GM23338 (cell line): Measurements from ENCODE around the gene ZFYVE28. TPM values are rescaled to one million over a fixed set of nuclear protein-coding genes. Genes with fewer than 3 reads are reported as not detected.

Experiments
- ATAC-seq: fragments of 200-7000 bp; cut with Tn5 transposase; 3 replicates; pipeline ENCODE4 v1.9.1; 2020
- DNase-seq: peaks from one replicate; pipeline ENCODE4 v3.0.0-alpha.2; 2015; ENCODE audit warnings: low spot score
- H2AFZ ChIP-seq: fragments of 200-600 bp; sonication (generic); 2 replicates; pipeline ENCODE4 v1.8.0; 2016; ENCODE audit warnings: antibody characterized with exemption, mild to moderate bottlenecking, moderate library complexity
- H3F3A ChIP-seq: fragments of 200-600 bp; sonication (generic); replicated peaks from 2 replicates; pipeline ENCODE4 v1.8.0; 2017; ENCODE audit warnings: antibody characterized with exemption, mixed run types, low read depth
- H3K27ac ChIP-seq: fragments of 200-600 bp; sonication (generic); 2 replicates; pipeline ENCODE4 v1.6.1; 2016; ENCODE audit warnings: low read depth
- H3K27me3 ChIP-seq: fragments of 200-600 bp; sonication (generic); 2 replicates; pipeline ENCODE4 v1.8.0; 2016; ENCODE audit warnings: mild to moderate bottlenecking, mixed run types, moderate library complexity; ENCODE audit not compliant: insufficient read depth
- H3K36me3 ChIP-seq: fragments of 200-600 bp; sonication (generic); 2 replicates; pipeline ENCODE4 v1.8.0; 2016; ENCODE audit warnings: mild to moderate bottlenecking; ENCODE audit not compliant: insufficient read depth
- H3K4me1 ChIP-seq: fragments of 200-600 bp; sonication (generic); 2 replicates; pipeline ENCODE4 v1.8.0; 2016; ENCODE audit warnings: mild to moderate bottlenecking, moderate library complexity; ENCODE audit not compliant: insufficient read depth
- H3K4me2 ChIP-seq: fragments of 200-600 bp; sonication (generic); 2 replicates; pipeline ENCODE4 v1.7.1; 2017; ENCODE audit warnings: mixed run types
- H3K4me3 ChIP-seq: fragments of 200-600 bp; sonication (generic); 2 replicates; pipeline ENCODE4 v1.6.1; 2016; ENCODE audit warnings: mixed run types
- H3K79me2 ChIP-seq: fragments of 200-600 bp; sonication (generic); replicated peaks from 2 replicates; pipeline ENCODE4 v1.8.0; 2017; ENCODE audit warnings: mild to moderate bottlenecking; ENCODE audit not compliant: insufficient read depth
- H3K9me2 ChIP-seq: fragments of 200-600 bp; sonication (generic); 2 replicates; pipeline ENCODE4 v1.8.0; 2017; ENCODE audit not compliant: insufficient read depth
- H4K20me1 ChIP-seq: fragments of 200-600 bp; sonication (generic); replicated peaks from 2 replicates; pipeline ENCODE4 v1.8.0; 2017; ENCODE audit warnings: mild to moderate bottlenecking; ENCODE audit not compliant: insufficient read depth
- H3K27ac Mint-ChIP-seq: 2 replicates; pipeline ENCODE4 v1.8.0; 2020; ENCODE audit warnings: inconsistent platforms, mild to moderate bottlenecking, moderate library complexity, mixed read lengths
- H3K27me3 Mint-ChIP-seq: 3 replicates; pipeline ENCODE4 v1.8.0; 2022; ENCODE audit warnings: low read depth, mild to moderate bottlenecking, moderate library complexity, mixed read lengths, inconsistent platforms; ENCODE audit not compliant: insufficient read depth, poor library complexity
- H3K36me3 Mint-ChIP-seq: 3 replicates; pipeline ENCODE4 v1.8.0; 2021; ENCODE audit warnings: low read depth, mild to moderate bottlenecking, inconsistent platforms, moderate library complexity, mixed read lengths
- H3K4me1 Mint-ChIP-seq: 3 replicates; pipeline ENCODE4 v1.8.0; 2020; ENCODE audit warnings: mild to moderate bottlenecking, inconsistent platforms, mixed read lengths
- H3K4me3 Mint-ChIP-seq: 3 replicates; pipeline ENCODE4 v1.8.0; 2021; ENCODE audit warnings: moderate library complexity, mild to moderate bottlenecking, inconsistent platforms, mixed read lengths
- H3K9me3 Mint-ChIP-seq: 3 replicates; pipeline ENCODE4 v1.8.0; 2020; ENCODE audit warnings: moderate library complexity, mild to moderate bottlenecking, inconsistent platforms, mixed read lengths
- CREB1 ChIP-seq: fragments of 250-450 bp; sonication (Bioruptor Pico); IDR thresholded peaks from 2 replicates; pipeline ENCODE4 v1.5.0; 2020; ENCODE audit warnings: low read depth, mild to moderate bottlenecking, moderate library complexity
- EZH2 ChIP-seq: fragments of 200-600 bp; sonication (generic); IDR thresholded peaks from one replicate; pipeline ENCODE4 v1.8.0; 2017; ENCODE audit warnings: antibody characterized with exemption, mild to moderate bottlenecking, low read depth; ENCODE audit not compliant: unreplicated experiment
- EZH2phosphoT487 ChIP-seq: fragments of 200-600 bp; sonication (generic); IDR thresholded peaks from one replicate; pipeline ENCODE4 v1.8.1; 2018; ENCODE audit warnings: antibody characterized with exemption; ENCODE audit not compliant: unreplicated experiment
- JUNB ChIP-seq: IDR thresholded peaks from one replicate; pipeline ENCODE4 v1.6.1; 2016; ENCODE audit warnings: antibody characterized with exemption; ENCODE audit not compliant: unreplicated experiment
- NANOG ChIP-seq: IDR thresholded peaks from 2 replicates; pipeline ENCODE4 v1.6.1; 2016; ENCODE audit warnings: antibody characterized with exemption, borderline replicate concordance
- POLR2AphosphoS5 ChIP-seq: IDR thresholded peaks from 2 replicates; pipeline ENCODE4 v1.6.1; 2016; ENCODE audit warnings: antibody characterized with exemption, low read depth
- STAT1 ChIP-seq: IDR thresholded peaks from one replicate; pipeline ENCODE4 v1.6.1; 2016; ENCODE audit warnings: antibody characterized with exemption; ENCODE audit not compliant: unreplicated experiment
- ZNF114 ChIP-seq: fragments of 250-450 bp; sonication (Bioruptor Pico); IDR thresholded peaks from 2 replicates; pipeline ENCODE4 v1.5.0; 2020; ENCODE audit warnings: mild to moderate bottlenecking, moderate library complexity
- ZNF331 ChIP-seq: fragments of 250-450 bp; sonication (Bioruptor Pico); IDR thresholded peaks from 2 replicates; pipeline ENCODE4 v1.5.0; 2020; ENCODE audit warnings: low read depth, mild to moderate bottlenecking, moderate library complexity
- polyA plus RNA-seq: library from polyadenylated mRNA; unstranded; fragments of >200 nt; fragmentation: Nextera tagmentation; extraction: Ambion mirVana; gene quantifications from 2 replicates; pipeline ENCODE4 v1.2.1, GENCODE V29; 2016
- total RNA-seq: library from RNA; depleted of rRNA; stranded (reverse); fragments of >200 nt; shearing (Covaris generic); gene quantifications from 2 replicates; pipeline ENCODE4 v1.2.3, GENCODE V29; 2014
- TF ChIP-seq, protein P1 (sequence below): IDR thresholded peaks from 2 replicates; pipeline ENCODE4 v1.6.1; 2016; ENCODE audit warnings: antibody characterized with exemption
- TF ChIP-seq, protein P2 (sequence below): IDR thresholded peaks from one replicate; pipeline ENCODE4 v1.6.1; 2018; ENCODE audit warnings: antibody characterized with exemption; ENCODE audit not compliant: unreplicated experiment
- TF ChIP-seq, protein P3 (sequence below): fragments of 250-450 bp; sonication (Bioruptor Pico); IDR thresholded peaks from 2 replicates; pipeline ENCODE4 v1.5.0; 2020; ENCODE audit warnings: mild to moderate bottlenecking, moderate library complexity
- TF ChIP-seq, protein P4 (sequence below), 2 experiments: fragments of 200-600 bp in 1 of 2; sonication (generic) in 1 of 2; conservative IDR thresholded peaks; 2 replicates each; pipeline versions ENCODE4 v1.5.1 to v1.6.1; 2016 to 2017; ENCODE audit warnings: antibody characterized with exemption in 2 of 2, low read depth in 2 of 2, mild to moderate bottlenecking in 2 of 2, moderate library complexity in 1 of 2

The ZFYVE28 gene
- total and polyA plus RNA-seq, 2 experiments from 2014 or later = 2.6 to 4.6 TPM

DNA sequence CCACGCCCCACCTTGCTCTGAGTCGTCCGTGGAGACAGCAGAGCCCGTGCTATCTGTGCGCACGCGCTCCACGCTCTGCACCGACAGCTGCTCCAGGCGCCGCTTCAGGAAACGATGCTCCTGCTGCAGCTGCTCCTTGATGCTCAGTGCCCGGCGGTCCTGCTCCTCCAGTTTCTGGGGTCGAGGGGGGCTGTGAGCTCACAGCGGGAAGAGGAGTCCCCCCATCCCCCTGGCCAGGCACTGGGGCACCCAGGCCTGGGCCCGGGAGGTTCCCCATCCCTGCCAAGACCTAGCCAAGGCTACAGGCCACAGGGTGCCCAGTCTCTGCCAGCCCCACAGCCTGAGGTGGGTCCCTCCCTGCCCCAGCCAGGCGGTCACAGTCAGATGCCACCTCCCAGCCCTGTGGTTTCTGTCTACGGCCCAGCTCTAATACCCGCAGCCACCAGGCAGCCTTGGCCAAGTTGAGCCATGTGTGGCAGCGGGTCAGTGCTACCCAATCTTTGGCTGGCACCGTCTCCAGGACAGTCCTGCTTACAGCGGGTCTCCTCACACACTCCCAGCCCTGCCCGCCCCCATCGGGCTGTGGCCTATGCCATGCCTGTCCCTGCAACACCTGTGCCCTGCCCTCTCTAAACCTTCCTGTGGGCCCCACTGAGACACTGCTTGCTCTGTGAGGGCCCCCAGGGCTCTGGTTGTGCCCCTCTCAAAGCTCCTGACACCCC lies 167.2 kb downstream of the ZFYVE28 start:
- Histone ChIP-seq H3K27me3 (no peaks in the 10 kb centered on the region), H3F3A (no peaks in the 10 kb centered on the region), H3K4me3 (no peak overlapping the region), H2AFZ (no peak overlapping the region), H3K4me2 (no peak overlapping the region), H3K27ac (no peak overlapping the region), H4K20me1 (no peaks in the 10 kb centered on the region), H3K79me2 (no peaks in the 10 kb centered on the region), H3K9me2 (no peaks in the 10 kb centered on the region), H3K4me1 (peaks cover 5% of the 10 kb centered on the region; the same call in 1 of the 2 replicates), H3K36me3 (no peaks in the 10 kb centered on the region)
- Mint-ChIP-seq H3K36me3 (no peaks in the 10 kb centered on the region; the same call in 2 of the 3 replicates), H3K27me3 (peaks cover 3% of the 10 kb centered on the region), H3K4me1 (peaks cover 15% of the 10 kb centered on the region), H3K4me3 (no peak overlapping the region), H3K9me3 (no peaks in the 10 kb centered on the region), H3K27ac (no peak overlapping the region)
- TF ChIP-seq, protein P1, sequence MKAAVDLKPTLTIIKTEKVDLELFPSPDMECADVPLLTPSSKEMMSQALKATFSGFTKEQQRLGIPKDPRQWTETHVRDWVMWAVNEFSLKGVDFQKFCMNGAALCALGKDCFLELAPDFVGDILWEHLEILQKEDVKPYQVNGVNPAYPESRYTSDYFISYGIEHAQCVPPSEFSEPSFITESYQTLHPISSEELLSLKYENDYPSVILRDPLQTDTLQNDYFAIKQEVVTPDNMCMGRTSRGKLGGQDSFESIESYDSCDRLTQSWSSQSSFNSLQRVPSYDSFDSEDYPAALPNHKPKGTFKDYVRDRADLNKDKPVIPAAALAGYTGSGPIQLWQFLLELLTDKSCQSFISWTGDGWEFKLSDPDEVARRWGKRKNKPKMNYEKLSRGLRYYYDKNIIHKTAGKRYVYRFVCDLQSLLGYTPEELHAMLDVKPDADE = no peak
- no peak for TF ChIP-seq EZH2phosphoT487
- no peak for TF ChIP-seq NANOG
- no peak for TF ChIP-seq ZNF331 (CRISPR knock-in tag)
- TF ChIP-seq, protein P2, sequence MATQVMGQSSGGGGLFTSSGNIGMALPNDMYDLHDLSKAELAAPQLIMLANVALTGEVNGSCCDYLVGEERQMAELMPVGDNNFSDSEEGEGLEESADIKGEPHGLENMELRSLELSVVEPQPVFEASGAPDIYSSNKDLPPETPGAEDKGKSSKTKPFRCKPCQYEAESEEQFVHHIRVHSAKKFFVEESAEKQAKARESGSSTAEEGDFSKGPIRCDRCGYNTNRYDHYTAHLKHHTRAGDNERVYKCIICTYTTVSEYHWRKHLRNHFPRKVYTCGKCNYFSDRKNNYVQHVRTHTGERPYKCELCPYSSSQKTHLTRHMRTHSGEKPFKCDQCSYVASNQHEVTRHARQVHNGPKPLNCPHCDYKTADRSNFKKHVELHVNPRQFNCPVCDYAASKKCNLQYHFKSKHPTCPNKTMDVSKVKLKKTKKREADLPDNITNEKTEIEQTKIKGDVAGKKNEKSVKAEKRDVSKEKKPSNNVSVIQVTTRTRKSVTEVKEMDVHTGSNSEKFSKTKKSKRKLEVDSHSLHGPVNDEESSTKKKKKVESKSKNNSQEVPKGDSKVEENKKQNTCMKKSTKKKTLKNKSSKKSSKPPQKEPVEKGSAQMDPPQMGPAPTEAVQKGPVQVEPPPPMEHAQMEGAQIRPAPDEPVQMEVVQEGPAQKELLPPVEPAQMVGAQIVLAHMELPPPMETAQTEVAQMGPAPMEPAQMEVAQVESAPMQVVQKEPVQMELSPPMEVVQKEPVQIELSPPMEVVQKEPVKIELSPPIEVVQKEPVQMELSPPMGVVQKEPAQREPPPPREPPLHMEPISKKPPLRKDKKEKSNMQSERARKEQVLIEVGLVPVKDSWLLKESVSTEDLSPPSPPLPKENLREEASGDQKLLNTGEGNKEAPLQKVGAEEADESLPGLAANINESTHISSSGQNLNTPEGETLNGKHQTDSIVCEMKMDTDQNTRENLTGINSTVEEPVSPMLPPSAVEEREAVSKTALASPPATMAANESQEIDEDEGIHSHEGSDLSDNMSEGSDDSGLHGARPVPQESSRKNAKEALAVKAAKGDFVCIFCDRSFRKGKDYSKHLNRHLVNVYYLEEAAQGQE = no peak
- no peak for TF ChIP-seq POLR2AphosphoS5
- no peak for TF ChIP-seq STAT1
- no peak for TF ChIP-seq CREB1 (CRISPR knock-in tag)
- TF ChIP-seq, protein P3, sequence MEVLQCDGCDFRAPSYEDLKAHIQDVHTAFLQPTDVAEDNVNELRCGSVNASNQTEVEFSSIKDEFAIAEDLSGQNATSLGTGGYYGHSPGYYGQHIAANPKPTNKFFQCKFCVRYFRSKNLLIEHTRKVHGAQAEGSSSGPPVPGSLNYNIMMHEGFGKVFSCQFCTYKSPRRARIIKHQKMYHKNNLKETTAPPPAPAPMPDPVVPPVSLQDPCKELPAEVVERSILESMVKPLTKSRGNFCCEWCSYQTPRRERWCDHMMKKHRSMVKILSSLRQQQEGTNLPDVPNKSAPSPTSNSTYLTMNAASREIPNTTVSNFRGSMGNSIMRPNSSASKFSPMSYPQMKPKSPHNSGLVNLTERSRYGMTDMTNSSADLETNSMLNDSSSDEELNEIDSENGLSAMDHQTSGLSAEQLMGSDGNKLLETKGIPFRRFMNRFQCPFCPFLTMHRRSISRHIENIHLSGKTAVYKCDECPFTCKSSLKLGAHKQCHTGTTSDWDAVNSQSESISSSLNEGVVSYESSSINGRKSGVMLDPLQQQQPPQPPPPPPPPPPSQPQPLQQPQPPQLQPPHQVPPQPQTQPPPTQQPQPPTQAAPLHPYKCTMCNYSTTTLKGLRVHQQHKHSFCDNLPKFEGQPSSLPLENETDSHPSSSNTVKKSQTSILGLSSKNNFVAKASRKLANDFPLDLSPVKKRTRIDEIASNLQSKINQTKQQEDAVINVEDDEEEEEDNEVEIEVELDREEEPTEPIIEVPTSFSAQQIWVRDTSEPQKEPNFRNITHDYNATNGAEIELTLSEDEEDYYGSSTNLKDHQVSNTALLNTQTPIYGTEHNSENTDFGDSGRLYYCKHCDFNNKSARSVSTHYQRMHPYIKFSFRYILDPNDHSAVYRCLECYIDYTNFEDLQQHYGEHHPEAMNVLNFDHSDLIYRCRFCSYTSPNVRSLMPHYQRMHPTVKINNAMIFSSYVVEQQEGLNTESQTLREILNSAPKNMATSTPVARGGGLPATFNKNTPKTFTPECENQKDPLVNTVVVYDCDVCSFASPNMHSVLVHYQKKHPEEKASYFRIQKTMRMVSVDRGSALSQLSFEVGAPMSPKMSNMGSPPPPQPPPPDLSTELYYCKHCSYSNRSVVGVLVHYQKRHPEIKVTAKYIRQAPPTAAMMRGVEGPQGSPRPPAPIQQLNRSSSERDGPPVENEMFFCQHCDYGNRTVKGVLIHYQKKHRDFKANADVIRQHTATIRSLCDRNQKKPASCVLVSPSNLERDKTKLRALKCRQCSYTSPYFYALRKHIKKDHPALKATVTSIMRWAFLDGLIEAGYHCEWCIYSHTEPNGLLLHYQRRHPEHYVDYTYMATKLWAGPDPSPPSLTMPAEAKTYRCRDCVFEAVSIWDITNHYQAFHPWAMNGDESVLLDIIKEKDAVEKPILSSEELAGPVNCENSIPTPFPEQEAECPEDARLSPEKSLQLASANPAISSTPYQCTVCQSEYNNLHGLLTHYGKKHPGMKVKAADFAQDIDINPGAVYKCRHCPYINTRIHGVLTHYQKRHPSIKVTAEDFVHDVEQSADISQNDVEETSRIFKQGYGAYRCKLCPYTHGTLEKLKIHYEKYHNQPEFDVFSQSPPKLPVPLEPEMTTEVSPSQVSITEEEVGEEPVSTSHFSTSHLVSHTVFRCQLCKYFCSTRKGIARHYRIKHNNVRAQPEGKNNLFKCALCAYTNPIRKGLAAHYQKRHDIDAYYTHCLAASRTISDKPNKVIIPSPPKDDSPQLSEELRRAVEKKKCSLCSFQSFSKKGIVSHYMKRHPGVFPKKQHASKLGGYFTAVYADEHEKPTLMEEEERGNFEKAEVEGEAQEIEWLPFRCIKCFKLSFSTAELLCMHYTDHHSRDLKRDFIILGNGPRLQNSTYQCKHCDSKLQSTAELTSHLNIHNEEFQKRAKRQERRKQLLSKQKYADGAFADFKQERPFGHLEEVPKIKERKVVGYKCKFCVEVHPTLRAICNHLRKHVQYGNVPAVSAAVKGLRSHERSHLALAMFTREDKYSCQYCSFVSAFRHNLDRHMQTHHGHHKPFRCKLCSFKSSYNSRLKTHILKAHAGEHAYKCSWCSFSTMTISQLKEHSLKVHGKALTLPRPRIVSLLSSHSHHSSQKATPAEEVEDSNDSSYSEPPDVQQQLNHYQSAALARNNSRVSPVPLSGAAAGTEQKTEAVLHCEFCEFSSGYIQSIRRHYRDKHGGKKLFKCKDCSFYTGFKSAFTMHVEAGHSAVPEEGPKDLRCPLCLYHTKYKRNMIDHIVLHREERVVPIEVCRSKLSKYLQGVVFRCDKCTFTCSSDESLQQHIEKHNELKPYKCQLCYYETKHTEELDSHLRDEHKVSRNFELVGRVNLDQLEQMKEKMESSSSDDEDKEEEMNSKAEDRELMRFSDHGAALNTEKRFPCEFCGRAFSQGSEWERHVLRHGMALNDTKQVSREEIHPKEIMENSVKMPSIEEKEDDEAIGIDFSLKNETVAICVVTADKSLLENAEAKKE (CRISPR knock-in tag) = no peak
- TF ChIP-seq JUNB = no peak
- TF ChIP-seq EZH2 = no peak
- TF ChIP-seq ZNF114 = no peak
- TF ChIP-seq, protein P4, sequence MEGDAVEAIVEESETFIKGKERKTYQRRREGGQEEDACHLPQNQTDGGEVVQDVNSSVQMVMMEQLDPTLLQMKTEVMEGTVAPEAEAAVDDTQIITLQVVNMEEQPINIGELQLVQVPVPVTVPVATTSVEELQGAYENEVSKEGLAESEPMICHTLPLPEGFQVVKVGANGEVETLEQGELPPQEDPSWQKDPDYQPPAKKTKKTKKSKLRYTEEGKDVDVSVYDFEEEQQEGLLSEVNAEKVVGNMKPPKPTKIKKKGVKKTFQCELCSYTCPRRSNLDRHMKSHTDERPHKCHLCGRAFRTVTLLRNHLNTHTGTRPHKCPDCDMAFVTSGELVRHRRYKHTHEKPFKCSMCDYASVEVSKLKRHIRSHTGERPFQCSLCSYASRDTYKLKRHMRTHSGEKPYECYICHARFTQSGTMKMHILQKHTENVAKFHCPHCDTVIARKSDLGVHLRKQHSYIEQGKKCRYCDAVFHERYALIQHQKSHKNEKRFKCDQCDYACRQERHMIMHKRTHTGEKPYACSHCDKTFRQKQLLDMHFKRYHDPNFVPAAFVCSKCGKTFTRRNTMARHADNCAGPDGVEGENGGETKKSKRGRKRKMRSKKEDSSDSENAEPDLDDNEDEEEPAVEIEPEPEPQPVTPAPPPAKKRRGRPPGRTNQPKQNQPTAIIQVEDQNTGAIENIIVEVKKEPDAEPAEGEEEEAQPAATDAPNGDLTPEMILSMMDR (conservative IDR thresholded peaks at IDR 0.05; ENCODE audit: low read depth in 2 of 2) = no peak
- DNase-seq (no peak), ATAC-seq (no peak)
